ENCODE results near the gene PRDM9. TPM values are rescaled to one million over a fixed set of nuclear protein-coding genes. Genes with fewer than 3 reads are reported as not detected.

Gene PRDM9
- total RNA-seq, 1 experiment from 2014 or later, result not detected

DNA sequence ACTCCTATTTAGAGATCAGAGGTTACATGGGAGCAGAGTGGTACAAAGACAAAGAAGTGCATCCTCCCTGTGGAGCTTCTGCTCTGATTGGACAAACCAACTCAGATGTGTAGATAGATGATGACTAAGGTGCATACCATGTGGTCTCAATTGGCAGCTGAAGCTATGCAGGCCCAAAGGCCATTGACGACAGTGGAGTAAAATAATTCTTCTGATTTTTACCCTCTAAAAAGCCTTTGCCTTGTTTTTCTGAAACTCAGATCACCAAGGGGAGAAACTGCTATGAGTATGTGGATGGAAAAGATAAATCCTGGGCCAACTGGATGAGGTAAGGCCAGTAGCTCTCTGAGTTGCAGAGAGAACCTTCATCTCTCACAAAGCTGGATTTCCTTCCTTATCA, 15.6 kb downstream of the PRDM9 start:
- no peaks in the 10 kb centered on the region for H3K4me1 ChIP-seq (ENCODE audit: insufficient read depth, low read length)
- WGBS (ENCODE audit: extremely low coverage, insufficient read length, low lambda C conversion rate), result no CpG with 5 or more reads among the region's 1 CpG
- DNase-seq, result no peak
- H4K20me1 ChIP-seq (ENCODE audit: control insufficient read depth, insufficient read depth, insufficient read length), result no peaks in the 10 kb centered on the region
- no peaks in the 10 kb centered on the region for H3K27me3 Mint-ChIP-seq (ENCODE audit: low read depth)
- H3K79me2 ChIP-seq (ENCODE audit: insufficient read depth, low read length), result no peaks in the 10 kb centered on the region
- H3K27ac Mint-ChIP-seq, result no peak overlapping the region
- H3K4me3 Mint-ChIP-seq, result no peak overlapping the region
- no peak overlapping the region for H3K14ac ChIP-seq (ENCODE audit: insufficient read depth, low read length)
- no peaks in the 10 kb centered on the region for H3K27me3 ChIP-seq (ENCODE audit: insufficient read depth, low read length)
- peaks cover 4 to 9% of the 10 kb centered on the region in 2 experiments for H3K9me3 Mint-ChIP-seq
- H3K4me2 ChIP-seq (ENCODE audit: insufficient read depth, insufficient read length, low read length), result no peak overlapping the region
- H3K9me3 ChIP-seq (ENCODE audit: control insufficient read depth, low read depth, low read length), result no peaks in the 10 kb centered on the region
- no peak overlapping the region for H3K23ac ChIP-seq (ENCODE audit: insufficient read length, low read depth, low read length)
- peaks cover 2 to 11% (median 7%) of the 10 kb centered on the region in 3 experiments; a peak in 4 of 7 replicates for H3K36me3 Mint-ChIP-seq (ENCODE audit: insufficient read depth in 1 of 3, low read depth in 3 of 3)
- H2BK20ac ChIP-seq (ENCODE audit: low read depth, low read length, poor library complexity, severe bottlenecking), result no peak overlapping the region
- peaks cover 0 to 2% of the 10 kb centered on the region in 2 experiments; a peak in 2 of 4 replicates for H3K4me1 Mint-ChIP-seq
- no peak overlapping the region for H3K18ac ChIP-seq (ENCODE audit: insufficient read length, low read depth, low read length)
- no peak overlapping the region for H4K5ac ChIP-seq (ENCODE audit: insufficient read length, low read depth, low read length)
- H3K56ac ChIP-seq (ENCODE audit: insufficient read length, low read depth, low read length), result no peak overlapping the region
- H2BK5ac ChIP-seq (ENCODE audit: insufficient read length, low read length), result no peak overlapping the region
- no peaks in the 10 kb centered on the region for H3K79me1 ChIP-seq (ENCODE audit: insufficient read depth, low read depth, low read length, poor library complexity, severe bottlenecking)
- H2AK5ac ChIP-seq (ENCODE audit: insufficient read length, low read length), result no peak overlapping the region
- H2BK12ac ChIP-seq (ENCODE audit: insufficient read length, low read depth, low read length), result no peak overlapping the region
- H3K4ac ChIP-seq (ENCODE audit: low read depth, low read length), result no peak overlapping the region
- no peak overlapping the region for H2BK15ac ChIP-seq (ENCODE audit: low read depth, low read length)
- no peak overlapping the region for H2AFZ ChIP-seq (ENCODE audit: low read length)
- H4K91ac ChIP-seq (ENCODE audit: insufficient read length, low read depth, low read length), result no peak overlapping the region
- H3K9ac ChIP-seq (ENCODE audit: extremely low read depth, insufficient read length, low read length), result no peak overlapping the region
- no peaks in the 10 kb centered on the region for H3K23me2 ChIP-seq (ENCODE audit: insufficient read length, low read depth, low read length, poor library complexity, severe bottlenecking)
- H2BK120ac ChIP-seq (ENCODE audit: low read depth, low read length, poor library complexity, severe bottlenecking), result no peak overlapping the region
- H4K8ac ChIP-seq (replicated peaks; ENCODE audit: insufficient read length, low read depth, low read length), result no peak overlapping the region
- H3K27ac ChIP-seq (ENCODE audit: insufficient read length, low read depth, low read length), result no peak overlapping the region
- TF ChIP-seq, protein P1, sequence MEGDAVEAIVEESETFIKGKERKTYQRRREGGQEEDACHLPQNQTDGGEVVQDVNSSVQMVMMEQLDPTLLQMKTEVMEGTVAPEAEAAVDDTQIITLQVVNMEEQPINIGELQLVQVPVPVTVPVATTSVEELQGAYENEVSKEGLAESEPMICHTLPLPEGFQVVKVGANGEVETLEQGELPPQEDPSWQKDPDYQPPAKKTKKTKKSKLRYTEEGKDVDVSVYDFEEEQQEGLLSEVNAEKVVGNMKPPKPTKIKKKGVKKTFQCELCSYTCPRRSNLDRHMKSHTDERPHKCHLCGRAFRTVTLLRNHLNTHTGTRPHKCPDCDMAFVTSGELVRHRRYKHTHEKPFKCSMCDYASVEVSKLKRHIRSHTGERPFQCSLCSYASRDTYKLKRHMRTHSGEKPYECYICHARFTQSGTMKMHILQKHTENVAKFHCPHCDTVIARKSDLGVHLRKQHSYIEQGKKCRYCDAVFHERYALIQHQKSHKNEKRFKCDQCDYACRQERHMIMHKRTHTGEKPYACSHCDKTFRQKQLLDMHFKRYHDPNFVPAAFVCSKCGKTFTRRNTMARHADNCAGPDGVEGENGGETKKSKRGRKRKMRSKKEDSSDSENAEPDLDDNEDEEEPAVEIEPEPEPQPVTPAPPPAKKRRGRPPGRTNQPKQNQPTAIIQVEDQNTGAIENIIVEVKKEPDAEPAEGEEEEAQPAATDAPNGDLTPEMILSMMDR (conservative IDR thresholded peaks at IDR 0.05), result no peak
- no peak overlapping the region for H3T11ph ChIP-seq (ENCODE audit: low read length)

Measured in H9 (cell line).